ENCODE results near the gene CLIC2. TPM values are rescaled to one million over a fixed set of nuclear protein-coding genes. Genes with fewer than 3 reads are reported as not detected.
"Not testable (repeated sequence)": the region's sequence is repeated elsewhere in the genome, so short reads cannot be mapped to it uniquely, and the experiment has no call there.

The CLIC2 gene
- total RNA-seq, 4 donors from 2014 or later: 15.3 to 36.8 (median 21.0) TPM

DNA sequence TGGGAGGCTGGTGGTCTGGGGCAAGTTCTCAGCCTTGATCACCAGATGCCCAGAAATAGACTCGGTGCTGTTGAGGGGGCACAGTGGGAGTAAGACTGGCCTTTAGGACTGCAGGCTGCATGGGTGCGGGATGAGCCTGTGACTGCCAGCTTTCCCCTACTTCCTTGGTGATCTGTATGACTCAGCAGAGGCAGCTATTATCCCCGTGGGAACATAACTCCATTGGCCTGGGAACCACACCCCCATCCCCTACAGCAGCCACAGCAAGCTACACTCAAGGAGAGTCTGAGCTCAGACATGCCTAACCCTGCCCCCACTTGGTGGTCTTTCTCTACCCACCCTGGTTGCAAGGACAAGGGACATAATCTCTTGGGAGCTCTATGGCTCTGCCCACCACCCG, 20.6 kb downstream of the CLIC2 start:
- Histone ChIP-seq H3K9me3 (peaks cover 0 to 3% of the 10 kb centered on the region in 2 donors), H3K27ac (no peak overlapping the region), H3K4me1 (no peaks in the 10 kb centered on the region), H3K36me3 (no peaks in the 10 kb centered on the region), H3K4me3 (no peak overlapping the region), H3K27me3 (no peaks in the 10 kb centered on the region)
- no peak for TF ChIP-seq POLR2A (IDR thresholded peaks at IDR 0.05)
- TF ChIP-seq, protein P1, sequence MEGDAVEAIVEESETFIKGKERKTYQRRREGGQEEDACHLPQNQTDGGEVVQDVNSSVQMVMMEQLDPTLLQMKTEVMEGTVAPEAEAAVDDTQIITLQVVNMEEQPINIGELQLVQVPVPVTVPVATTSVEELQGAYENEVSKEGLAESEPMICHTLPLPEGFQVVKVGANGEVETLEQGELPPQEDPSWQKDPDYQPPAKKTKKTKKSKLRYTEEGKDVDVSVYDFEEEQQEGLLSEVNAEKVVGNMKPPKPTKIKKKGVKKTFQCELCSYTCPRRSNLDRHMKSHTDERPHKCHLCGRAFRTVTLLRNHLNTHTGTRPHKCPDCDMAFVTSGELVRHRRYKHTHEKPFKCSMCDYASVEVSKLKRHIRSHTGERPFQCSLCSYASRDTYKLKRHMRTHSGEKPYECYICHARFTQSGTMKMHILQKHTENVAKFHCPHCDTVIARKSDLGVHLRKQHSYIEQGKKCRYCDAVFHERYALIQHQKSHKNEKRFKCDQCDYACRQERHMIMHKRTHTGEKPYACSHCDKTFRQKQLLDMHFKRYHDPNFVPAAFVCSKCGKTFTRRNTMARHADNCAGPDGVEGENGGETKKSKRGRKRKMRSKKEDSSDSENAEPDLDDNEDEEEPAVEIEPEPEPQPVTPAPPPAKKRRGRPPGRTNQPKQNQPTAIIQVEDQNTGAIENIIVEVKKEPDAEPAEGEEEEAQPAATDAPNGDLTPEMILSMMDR (IDR thresholded peaks at IDR 0.05): no peak
- intact Hi-C loops (cut with DNase I; ENCODE audit: low total_unique reads): no loop called here
- no peak for DNase-seq

DNA sequence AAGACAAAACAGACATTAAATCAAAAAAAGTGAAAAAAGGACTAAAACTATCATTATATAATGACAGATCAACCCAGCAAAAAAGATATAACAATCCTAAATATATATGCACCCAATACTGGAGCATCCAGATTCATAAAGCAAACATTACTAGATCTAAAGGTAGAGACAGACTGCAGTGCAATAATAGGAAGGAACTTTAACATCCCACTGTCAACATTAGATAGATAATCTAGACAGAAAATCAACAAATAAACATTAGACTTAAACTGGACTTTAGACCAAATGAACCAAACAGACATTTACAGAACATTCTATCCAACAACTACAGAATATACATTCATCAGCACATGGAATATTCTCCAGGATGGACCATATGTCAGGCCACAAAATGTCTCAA, 40.6 kb downstream of the CLIC2 start:
- TF ChIP-seq, protein P1 (IDR thresholded peaks at IDR 0.05): no peak
- TF ChIP-seq POLR2A (IDR thresholded peaks at IDR 0.05): no peak
- Histone ChIP-seq H3K27ac (no peak overlapping the region), H3K4me3 (no peak overlapping the region), H3K9me3 (no peaks in the 10 kb centered on the region), H3K4me1 (no peaks in the 10 kb centered on the region), H3K36me3 (no peaks in the 10 kb centered on the region), H3K27me3 (no peaks in the 10 kb centered on the region)
- DNase-seq: no peak
- intact Hi-C loops (cut with DNase I; ENCODE audit: low total_unique reads): no loop called here

DNA sequence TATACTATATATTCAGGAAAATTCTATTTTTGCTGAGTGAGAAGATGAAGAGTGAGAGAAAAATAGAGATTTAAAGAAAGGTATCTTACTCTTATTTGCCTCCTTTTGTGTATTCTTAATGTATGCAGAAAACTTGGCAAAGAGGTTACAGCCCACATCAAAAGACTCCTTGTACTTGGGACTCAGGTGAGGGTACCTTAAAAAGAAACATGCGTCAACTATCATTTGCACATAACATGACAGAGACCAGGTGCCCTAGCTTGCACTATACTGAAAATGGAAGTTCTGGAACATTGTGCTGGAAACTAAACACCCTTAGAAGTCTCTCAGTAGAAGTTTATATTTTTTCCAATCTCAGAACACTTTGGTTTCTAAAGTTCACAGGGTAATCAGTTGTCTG, 54.5 kb downstream of the CLIC2 start:
- no peaks in the 10 kb centered on the region for H3K36me3 ChIP-seq
- no peaks in the 10 kb centered on the region for H3K4me1 ChIP-seq
- TF ChIP-seq, protein P1 (IDR thresholded peaks at IDR 0.05): no peak
- TF ChIP-seq POLR2A (IDR thresholded peaks at IDR 0.05): no peak
- no peaks in the 10 kb centered on the region for H3K27me3 ChIP-seq
- intact Hi-C loops (cut with DNase I; ENCODE audit: low total_unique reads): no loop called here
- H3K9me3 ChIP-seq: no peaks in the 10 kb centered on the region
- no peak overlapping the region for H3K4me3 ChIP-seq
- DNase-seq: no peak
- no peak overlapping the region for H3K27ac ChIP-seq

DNA sequence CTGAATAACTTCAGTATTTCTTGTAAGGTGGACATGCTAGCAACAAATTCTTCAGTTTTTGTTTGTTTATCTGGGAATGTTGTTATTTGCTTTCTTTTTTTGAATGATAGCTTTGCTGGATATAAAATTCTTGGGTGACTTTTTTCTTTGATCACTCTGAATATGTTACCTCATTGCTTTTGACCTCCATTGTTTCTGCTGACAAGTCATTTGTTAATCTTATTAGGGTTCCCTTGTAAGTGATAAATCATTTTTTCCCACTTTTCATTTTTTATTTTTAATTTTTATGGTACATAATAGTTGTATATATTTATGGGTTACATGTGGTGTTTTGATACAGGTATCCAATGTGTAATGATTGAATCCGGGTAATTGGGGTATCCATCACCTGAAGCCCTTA, 63.4 kb downstream of the CLIC2 start:
- H3K36me3 ChIP-seq: no peaks in the 10 kb centered on the region
- H3K4me1 ChIP-seq: no peaks in the 10 kb centered on the region
- no peak for DNase-seq
- H3K27me3 ChIP-seq: no peaks in the 10 kb centered on the region
- H3K27ac ChIP-seq: no peak overlapping the region
- H3K9me3 ChIP-seq: peaks cover 0 to 4% of the 10 kb centered on the region in 2 donors
- TF ChIP-seq, protein P1 (IDR thresholded peaks at IDR 0.05): no peak
- TF ChIP-seq POLR2A (IDR thresholded peaks at IDR 0.05): no peak
- intact Hi-C loops (cut with DNase I; ENCODE audit: low total_unique reads): no loop called here
- no peak overlapping the region for H3K4me3 ChIP-seq

DNA sequence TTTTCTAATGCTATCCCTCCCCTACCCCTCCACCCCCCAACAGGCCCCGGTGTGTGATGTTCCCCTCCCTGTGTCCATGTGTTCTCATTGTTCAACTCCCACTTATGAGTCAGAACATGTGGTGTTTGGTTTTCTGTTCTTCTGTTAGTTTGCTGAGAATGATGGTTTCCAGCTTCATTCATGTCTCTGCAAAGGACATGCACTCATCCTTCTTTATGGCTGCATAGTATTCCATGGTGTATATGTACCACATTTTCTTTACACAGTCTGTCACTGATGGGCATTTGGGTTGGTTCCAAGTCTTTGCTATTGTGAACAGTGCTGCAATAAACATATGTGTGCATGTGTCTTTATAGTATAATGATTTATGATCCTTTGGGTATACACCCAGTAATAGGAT, 66.4 kb downstream of the CLIC2 start:
- DNase-seq; H3K36me3 ChIP-seq; H3K27ac ChIP-seq; H3K4me3 ChIP-seq; H3K27me3 ChIP-seq; intact Hi-C loops (cut with DNase I; ENCODE audit: low total_unique reads); H3K9me3 ChIP-seq; H3K4me1 ChIP-seq: not testable (repeated sequence)

DNA sequence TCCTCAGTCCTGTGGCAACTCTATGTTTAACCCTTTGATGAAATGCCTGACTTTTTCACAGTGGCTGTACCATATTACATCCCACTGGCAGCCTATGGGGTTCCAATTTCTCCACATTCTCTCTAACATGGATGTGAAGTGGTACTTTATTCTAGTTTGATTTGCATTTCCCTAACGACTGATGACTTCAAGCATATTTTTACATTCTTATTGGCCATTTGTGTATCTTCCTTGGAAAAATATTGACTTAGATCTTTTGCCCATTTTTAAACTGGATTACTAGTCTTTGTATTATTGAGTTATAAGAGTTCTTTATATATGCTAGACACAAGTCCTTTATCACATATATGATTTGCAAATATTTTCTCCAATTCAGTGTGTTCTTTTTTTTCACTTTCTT, 68.0 kb downstream of the CLIC2 start:
- no peak for TF ChIP-seq POLR2A (IDR thresholded peaks at IDR 0.05)
- TF ChIP-seq, protein P1 (IDR thresholded peaks at IDR 0.05): no peak
- intact Hi-C loops (cut with DNase I; ENCODE audit: low total_unique reads): no loop called here
- DNase-seq: no peak
- H3K4me3 ChIP-seq: no peak overlapping the region
- no peaks in the 10 kb centered on the region for H3K36me3 ChIP-seq
- no peaks in the 10 kb centered on the region for H3K9me3 ChIP-seq
- no peaks in the 10 kb centered on the region for H3K27me3 ChIP-seq
- H3K27ac ChIP-seq: no peak overlapping the region
- no peaks in the 10 kb centered on the region for H3K4me1 ChIP-seq

All from uterus (tissue), 4 donors.